Activated naive CD4-positive, alpha-beta T cell treated with anti-CD3 and anti-CD28 coated beads, Interleukin-2, amount 10 ng/mL, durations not matched to agents 7 days and 5 days (primary cell): Measurements from ENCODE around the gene CDH4.
"Not testable (repeated sequence)": the region's sequence is repeated elsewhere in the genome, so short reads cannot be mapped to it uniquely, and the experiment has no call there.

Source experiments
- CTCF ChIA-PET: fragments of 350-600 bp; sonication (Branson Sonifier 250); formaldehyde crosslinking; loops from one replicate; lab custom pipeline; 2021; ENCODE audit warnings: antibody characterized with exemption; lab: Charles Lee
- DNase-seq: peaks from one replicate; pipeline ENCODE4 v3.0.0-alpha.2; 2020
- H3K27ac Mint-ChIP-seq: one replicate; pipeline ENCODE4 v1.8.0; 2021; ENCODE audit warnings: mild to moderate bottlenecking, moderate library complexity, mixed read lengths
- H3K27me3 Mint-ChIP-seq: one replicate; pipeline ENCODE4 v1.8.0; 2021; ENCODE audit warnings: mild to moderate bottlenecking, mixed read lengths
- H3K36me3 Mint-ChIP-seq: one replicate; pipeline ENCODE4 v1.8.0; 2021; ENCODE audit warnings: mixed read lengths
- H3K4me1 Mint-ChIP-seq: one replicate; pipeline ENCODE4 v1.8.0; 2021; ENCODE audit warnings: mixed read lengths
- H3K4me3 Mint-ChIP-seq: one replicate; pipeline ENCODE4 v1.8.0; 2021; ENCODE audit warnings: mild to moderate bottlenecking, moderate library complexity, mixed read lengths
- H3K9me3 Mint-ChIP-seq: one replicate; pipeline ENCODE4 v1.8.0; 2021; ENCODE audit warnings: mixed read lengths

The CDH4 gene

GRCh38 chr20:61965606-61966491, 713.8 kb downstream of the CDH4 start:
- Mint-ChIP-seq H3K27me3 (peaks cover 41% of the 10 kb centered on the region), H3K4me1 (no peaks in the 10 kb centered on the region), H3K27ac (no peak overlapping the region), H3K9me3 (no peaks in the 10 kb centered on the region), H3K36me3 (no peaks in the 10 kb centered on the region), H3K4me3 (no peak overlapping the region)
- DNase-seq = no peak
- CTCF ChIA-PET = no interaction called here

GRCh38 chr20:61966492-61967244, 714.6 kb downstream of the CDH4 start:
- DNase-seq = no peak
- CTCF ChIA-PET = no interaction called here
- Mint-ChIP-seq H3K4me3 (no peak overlapping the region), H3K36me3 (no peaks in the 10 kb centered on the region), H3K27me3 (peaks cover 41% of the 10 kb centered on the region), H3K4me1 (no peaks in the 10 kb centered on the region), H3K27ac (no peak overlapping the region), H3K9me3 (no peaks in the 10 kb centered on the region)

GRCh38 chr20:61967300-61967699, 715.2 kb downstream of the CDH4 start:
- H3K27ac Mint-ChIP-seq = no peak overlapping the region
- H3K9me3 Mint-ChIP-seq = no peaks in the 10 kb centered on the region
- no peak overlapping the region for H3K4me3 Mint-ChIP-seq
- CTCF ChIA-PET = no interaction called here
- H3K4me1 Mint-ChIP-seq = no peaks in the 10 kb centered on the region
- H3K27me3 Mint-ChIP-seq = peaks cover 35% of the 10 kb centered on the region
- no peak for DNase-seq
- H3K36me3 Mint-ChIP-seq = peaks cover 2% of the 10 kb centered on the region

DNA sequence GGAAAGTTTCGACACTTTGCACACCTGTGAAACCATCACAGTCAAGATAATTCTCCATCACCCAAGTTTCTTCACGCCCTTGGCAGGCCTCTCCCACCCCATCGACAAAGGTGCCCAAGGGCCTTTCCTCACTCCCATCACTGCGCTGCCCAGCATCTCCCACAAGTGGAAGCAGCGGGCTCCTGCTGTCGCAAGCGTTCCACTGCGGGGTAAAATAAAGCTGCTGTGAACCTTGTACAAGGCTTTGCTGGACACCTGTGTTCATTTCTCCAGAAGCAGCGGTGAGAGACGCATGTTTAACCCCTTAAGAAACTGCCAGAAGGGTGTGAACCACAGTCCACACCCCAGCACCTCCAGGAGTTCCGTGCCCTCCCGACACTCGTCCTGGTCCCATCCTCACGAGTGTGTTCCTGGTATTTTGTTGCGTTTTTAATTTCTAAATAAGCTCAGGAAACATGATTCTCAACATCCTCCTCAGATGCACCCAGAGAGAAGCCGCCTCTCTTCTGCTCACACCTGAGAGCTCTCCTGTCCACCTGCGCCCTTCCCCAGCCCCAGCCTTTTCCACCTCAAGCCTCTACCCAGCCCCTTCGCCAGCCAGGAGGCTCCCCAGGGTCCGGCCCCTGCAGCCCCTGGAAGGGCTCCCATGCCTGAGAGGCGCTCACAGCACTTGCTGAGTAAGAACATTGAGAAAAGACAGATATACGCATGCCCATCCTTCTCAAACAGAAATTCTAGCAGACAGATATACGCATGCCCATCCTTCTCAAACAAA, 716.2 kb downstream of the CDH4 start:
- H3K4me3 Mint-ChIP-seq = no peak overlapping the region
- H3K36me3 Mint-ChIP-seq = peaks cover 12% of the 10 kb centered on the region
- no peaks in the 10 kb centered on the region for H3K9me3 Mint-ChIP-seq
- H3K4me1 Mint-ChIP-seq = no peaks in the 10 kb centered on the region
- H3K27ac Mint-ChIP-seq = no peak overlapping the region
- H3K27me3 Mint-ChIP-seq = peaks cover 30% of the 10 kb centered on the region
- DNase-seq = no peak
- CTCF ChIA-PET = no interaction called here

- Mint-ChIP-seq H3K4me1 (no peaks in the 10 kb centered on the region), H3K36me3 (peaks cover 17% of the 10 kb centered on the region)
- CTCF ChIA-PET = no interaction called here
Observed at GRCh38 chr20:61968932-61969331, 716.9 kb downstream of the CDH4 start.

GRCh38 chr20:61969806-61970205, 717.7 kb downstream of the CDH4 start:
- peaks cover 23% of the 10 kb centered on the region for H3K36me3 Mint-ChIP-seq
- CTCF ChIA-PET = no interaction called here
- no peaks in the 10 kb centered on the region for H3K4me1 Mint-ChIP-seq
- peaks cover 23% of the 10 kb centered on the region for H3K27me3 Mint-ChIP-seq
- H3K9me3 Mint-ChIP-seq = no peaks in the 10 kb centered on the region
- H3K4me3 Mint-ChIP-seq = no peak overlapping the region
- DNase-seq = no peak
- H3K27ac Mint-ChIP-seq = no peak overlapping the region

More at GRCh38 chr20:61968932-61969331, 716.9 kb downstream of the CDH4 start:
- DNase-seq = no peak
- peaks cover 30% of the 10 kb centered on the region for H3K27me3 Mint-ChIP-seq
- H3K9me3 Mint-ChIP-seq = no peaks in the 10 kb centered on the region
- H3K27ac Mint-ChIP-seq = no peak overlapping the region
- no peak overlapping the region for H3K4me3 Mint-ChIP-seq

DNA sequence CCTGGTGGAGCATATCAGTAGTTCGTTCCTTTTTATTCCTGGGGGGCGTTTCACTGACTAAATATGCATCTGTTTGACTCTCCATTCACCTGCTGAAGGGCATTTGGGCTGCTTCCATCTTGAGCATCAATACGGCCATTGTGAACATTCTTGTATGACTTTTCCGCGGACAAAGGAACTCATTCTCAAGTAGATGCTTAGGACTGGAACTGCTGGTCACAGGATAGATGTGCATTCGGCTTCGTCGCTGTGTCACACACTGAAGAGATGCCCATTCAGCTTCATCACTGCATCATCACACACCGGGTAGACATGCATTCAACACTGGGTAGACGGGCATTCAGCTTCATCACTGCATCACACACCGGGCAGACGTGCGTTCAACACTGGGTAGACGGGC, 718.3 kb downstream of the CDH4 start:
- Mint-ChIP-seq H3K27ac (no peak overlapping the region), H3K9me3 (no peaks in the 10 kb centered on the region), H3K36me3 (peaks cover 24% of the 10 kb centered on the region), H3K4me1 (no peaks in the 10 kb centered on the region), H3K27me3 (peaks cover 18% of the 10 kb centered on the region), H3K4me3 (no peak overlapping the region)
- CTCF ChIA-PET = no interaction called here
- no peak for DNase-seq

DNA sequence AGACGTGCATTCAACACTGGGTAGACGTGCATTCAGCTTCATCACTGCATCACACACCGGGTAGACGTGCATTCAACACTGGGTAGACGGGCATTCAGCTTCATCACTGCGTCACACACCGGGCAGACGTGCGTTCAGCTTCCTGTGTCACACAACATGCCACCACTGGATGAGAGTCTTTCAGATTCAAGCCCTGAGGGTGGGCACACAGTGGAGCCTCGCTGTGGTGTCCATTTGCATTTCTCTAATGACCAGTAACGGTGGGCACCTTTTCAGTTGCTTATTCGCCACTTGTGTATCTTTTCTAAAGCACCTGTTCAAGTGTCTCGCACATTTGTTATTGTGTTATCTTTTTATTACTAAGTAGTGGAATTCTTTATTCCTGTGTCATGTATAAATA, 719.5 kb downstream of the CDH4 start:
- CTCF ChIA-PET, H3K9me3 Mint-ChIP-seq, H3K27me3 Mint-ChIP-seq, H3K4me3 Mint-ChIP-seq, H3K4me1 Mint-ChIP-seq, H3K27ac Mint-ChIP-seq, DNase-seq: not testable (repeated sequence)
- peaks cover 28% of the 10 kb centered on the region for H3K36me3 Mint-ChIP-seq

DNA sequence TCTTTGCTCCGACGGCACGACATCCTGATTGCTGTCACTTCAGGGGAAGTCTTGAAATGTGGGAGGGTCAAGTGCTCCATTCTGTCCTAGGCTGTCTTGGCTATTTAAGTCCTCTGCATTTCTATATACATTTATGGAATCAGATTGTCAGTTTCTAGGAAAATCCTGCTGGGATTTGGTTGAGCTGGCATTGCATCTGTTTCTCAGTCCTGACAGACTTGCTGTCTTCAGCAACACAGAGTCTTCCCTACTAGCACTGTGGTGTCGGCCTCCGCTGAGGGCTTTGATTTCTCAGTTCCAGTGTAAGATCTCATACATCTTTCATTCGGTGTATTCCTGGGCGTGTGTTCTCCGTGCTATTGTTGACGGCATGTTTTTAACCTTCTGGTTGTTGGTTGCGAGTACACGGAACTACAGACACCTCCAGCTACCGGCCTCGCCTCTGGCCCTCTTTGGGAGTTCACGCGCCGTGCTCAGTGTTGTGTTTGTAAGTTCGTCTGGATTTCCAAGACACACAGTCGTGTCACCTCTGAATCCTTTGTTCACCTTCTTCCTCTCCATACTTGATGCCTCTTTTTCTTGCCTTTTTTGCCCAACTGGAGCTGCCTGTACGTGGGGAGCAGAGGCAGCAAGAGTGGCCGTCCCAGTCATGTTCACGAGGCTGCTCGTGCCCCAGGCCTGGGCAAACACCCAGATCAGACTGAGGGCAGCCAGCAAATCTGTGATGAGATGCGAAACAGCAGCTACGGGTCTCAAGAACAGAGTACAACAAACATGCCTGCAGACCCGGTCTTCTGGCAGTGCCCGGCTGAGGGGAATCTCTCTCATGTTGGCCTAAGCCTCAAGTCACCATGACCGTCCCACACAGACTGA, 720.8 kb downstream of the CDH4 start:
- no peak for DNase-seq
- CTCF ChIA-PET = no interaction called here
- no peaks in the 10 kb centered on the region for H3K27me3 Mint-ChIP-seq
- H3K9me3 Mint-ChIP-seq = no peaks in the 10 kb centered on the region
- no peak overlapping the region for H3K27ac Mint-ChIP-seq
- no peak overlapping the region for H3K4me3 Mint-ChIP-seq
- peaks cover 34% of the 10 kb centered on the region for H3K36me3 Mint-ChIP-seq
- no peaks in the 10 kb centered on the region for H3K4me1 Mint-ChIP-seq

DNA sequence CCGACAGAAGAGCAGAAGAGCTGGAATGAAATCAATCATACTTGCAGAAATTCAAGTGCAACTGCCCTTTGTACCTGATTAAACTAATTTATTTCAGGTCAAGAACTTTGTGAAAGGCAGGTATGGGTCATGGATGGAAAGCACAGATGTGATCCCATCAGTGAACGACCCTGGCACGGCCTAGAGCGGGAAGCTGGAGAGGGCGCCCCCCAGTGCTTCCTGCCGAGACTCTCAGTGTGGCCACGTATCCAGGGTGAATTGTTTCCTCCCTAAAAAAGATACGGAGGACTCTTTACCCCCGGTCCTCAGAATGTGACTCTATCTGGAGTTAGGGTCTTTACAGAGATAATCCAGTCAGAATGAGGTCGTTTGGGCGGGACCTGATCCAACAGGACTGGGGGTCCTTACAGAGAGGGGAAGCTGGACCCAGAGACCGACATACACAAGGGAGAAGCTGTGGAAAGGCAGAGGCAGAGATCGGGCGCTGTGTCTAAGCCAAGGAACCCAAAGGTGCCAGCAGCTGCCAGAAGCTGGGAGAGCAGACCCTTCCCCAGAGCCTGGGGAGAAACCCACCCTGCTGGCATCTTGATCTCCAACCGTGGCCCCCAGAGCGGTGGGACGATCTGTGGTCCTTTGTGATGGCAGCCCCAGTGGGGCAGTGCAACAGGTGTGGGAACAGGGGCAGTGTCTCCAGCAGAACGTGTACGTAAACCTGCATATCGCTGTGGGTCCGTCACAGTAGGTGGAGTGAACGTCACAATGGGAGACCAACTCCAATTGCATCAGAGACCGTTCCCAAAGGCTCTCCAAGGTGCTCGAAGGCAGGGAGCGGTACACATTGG, 721.7 kb downstream of the CDH4 start:
- DNase-seq = no peak
- Mint-ChIP-seq H3K36me3 (peaks cover 34% of the 10 kb centered on the region), H3K27me3 (no peaks in the 10 kb centered on the region), H3K9me3 (peaks cover under 1% of the 10 kb centered on the region), H3K27ac (no peak overlapping the region), H3K4me3 (no peak overlapping the region), H3K4me1 (no peaks in the 10 kb centered on the region)
- CTCF ChIA-PET = no interaction called here

DNA sequence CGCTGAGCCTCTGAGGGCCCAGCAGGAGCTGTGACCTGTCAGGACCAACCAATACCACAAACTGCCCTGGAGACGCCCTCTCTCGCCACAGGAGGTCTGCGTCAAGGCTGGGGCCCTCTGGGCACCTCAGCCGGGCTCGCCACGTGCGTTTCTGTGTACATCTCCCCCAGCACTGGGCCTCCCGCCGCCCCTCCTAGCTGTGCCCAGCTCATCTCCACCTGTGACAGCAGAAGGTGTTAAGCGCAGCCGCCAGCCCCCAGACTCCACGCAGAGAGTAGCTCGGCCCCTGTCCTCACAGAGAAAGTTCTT, 722.2 kb downstream of the CDH4 start:
- Mint-ChIP-seq H3K27ac (no peak overlapping the region), H3K27me3 (no peaks in the 10 kb centered on the region), H3K4me1 (no peaks in the 10 kb centered on the region), H3K4me3 (no peak overlapping the region), H3K36me3 (peaks cover 38% of the 10 kb centered on the region), H3K9me3 (peaks cover 3% of the 10 kb centered on the region)
- no peak for DNase-seq
- CTCF ChIA-PET = no interaction called here

DNA sequence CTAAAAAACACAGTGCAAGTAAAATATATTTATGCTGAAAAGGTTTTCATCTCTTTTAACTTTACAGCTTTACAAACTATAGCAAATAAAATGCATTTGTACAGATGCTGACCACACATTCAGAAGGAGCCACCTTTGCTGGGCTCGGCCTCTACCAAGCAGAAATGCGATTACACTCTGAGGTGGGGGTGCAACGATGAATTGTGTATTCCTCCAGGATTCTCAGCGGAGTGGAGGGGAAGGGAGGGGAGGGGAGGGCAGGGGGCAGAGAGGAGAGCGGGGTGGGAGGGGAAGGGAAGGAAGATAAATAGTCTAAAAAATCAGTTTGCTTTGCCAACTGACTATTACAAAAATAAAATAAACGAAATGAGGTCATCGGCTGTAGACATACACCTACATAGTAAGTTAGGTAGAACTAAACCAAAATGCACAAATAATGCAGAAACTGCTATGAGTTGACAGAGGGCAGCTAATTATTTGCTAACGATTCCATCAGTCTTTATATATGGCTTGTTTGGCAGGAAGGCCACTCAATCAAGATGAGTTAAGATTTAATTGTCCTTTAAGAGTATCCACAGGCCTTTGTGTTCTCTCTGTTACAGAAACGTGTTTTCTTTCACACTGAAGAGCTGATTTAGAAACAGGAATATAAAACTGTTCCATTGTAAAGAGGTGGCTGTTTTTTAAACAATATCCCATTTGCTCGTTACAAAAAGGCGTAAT, 723.5 kb downstream of the CDH4 start:
- Mint-ChIP-seq H3K9me3 (peaks cover 3% of the 10 kb centered on the region), H3K27ac (no peak overlapping the region), H3K4me1 (no peaks in the 10 kb centered on the region), H3K36me3 (peaks cover 41% of the 10 kb centered on the region), H3K27me3 (no peaks in the 10 kb centered on the region), H3K4me3 (no peak overlapping the region)
- no peak for DNase-seq
- CTCF ChIA-PET = no interaction called here

DNA sequence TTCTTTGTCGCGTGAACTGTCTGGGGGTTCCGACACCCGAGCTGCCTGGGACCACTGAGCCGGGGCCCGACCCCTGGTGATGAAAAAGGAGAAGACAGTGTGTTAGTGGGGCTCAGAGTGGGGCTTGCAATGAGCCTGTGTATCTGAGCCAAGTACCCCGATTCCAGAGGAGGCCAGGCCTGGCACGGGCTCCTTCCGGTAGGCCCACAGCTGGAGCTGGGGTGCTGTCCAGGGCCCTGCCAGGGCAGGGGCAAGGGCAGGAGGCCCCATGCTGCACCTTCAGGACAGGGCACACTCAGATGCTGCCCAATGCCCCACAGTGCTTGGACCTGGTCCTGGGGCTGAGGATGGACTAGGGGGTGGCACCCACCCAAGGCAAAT, 724.2 kb downstream of the CDH4 start:
- CTCF ChIA-PET = no interaction called here
- no peak overlapping the region for H3K4me3 Mint-ChIP-seq
- peaks cover 8% of the 10 kb centered on the region for H3K9me3 Mint-ChIP-seq
- H3K36me3 Mint-ChIP-seq = peaks cover 48% of the 10 kb centered on the region
- no peaks in the 10 kb centered on the region for H3K27me3 Mint-ChIP-seq
- no peak for DNase-seq
- H3K4me1 Mint-ChIP-seq = peaks cover 2% of the 10 kb centered on the region
- H3K27ac Mint-ChIP-seq = no peak overlapping the region
